ENCODE measurements around the gene CDK17.

DNA sequence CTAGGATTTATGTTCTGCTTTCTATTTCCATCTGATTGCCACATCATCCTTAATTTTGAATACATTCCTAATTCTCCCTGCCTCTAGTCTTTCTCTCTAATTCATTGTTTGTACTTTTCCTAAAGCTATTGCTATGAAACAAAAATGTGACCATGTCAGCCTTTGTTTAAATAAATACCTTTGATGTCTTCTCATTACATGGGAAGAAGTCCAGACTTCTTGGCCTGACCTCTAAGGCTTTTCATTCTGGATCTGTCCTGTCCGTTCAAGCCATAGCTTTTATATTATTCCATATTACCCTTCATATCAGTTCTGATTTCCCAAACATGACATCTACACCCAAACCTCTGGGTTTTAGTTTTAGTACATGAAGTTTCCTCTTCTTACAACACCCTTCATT is 91.4 kb downstream of the CDK17 start:
- TF ChIP-seq, protein P1, sequence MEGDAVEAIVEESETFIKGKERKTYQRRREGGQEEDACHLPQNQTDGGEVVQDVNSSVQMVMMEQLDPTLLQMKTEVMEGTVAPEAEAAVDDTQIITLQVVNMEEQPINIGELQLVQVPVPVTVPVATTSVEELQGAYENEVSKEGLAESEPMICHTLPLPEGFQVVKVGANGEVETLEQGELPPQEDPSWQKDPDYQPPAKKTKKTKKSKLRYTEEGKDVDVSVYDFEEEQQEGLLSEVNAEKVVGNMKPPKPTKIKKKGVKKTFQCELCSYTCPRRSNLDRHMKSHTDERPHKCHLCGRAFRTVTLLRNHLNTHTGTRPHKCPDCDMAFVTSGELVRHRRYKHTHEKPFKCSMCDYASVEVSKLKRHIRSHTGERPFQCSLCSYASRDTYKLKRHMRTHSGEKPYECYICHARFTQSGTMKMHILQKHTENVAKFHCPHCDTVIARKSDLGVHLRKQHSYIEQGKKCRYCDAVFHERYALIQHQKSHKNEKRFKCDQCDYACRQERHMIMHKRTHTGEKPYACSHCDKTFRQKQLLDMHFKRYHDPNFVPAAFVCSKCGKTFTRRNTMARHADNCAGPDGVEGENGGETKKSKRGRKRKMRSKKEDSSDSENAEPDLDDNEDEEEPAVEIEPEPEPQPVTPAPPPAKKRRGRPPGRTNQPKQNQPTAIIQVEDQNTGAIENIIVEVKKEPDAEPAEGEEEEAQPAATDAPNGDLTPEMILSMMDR (IDR thresholded peaks at IDR 0.05), result no peak
- no peak for TF ChIP-seq POLR2A (IDR thresholded peaks at IDR 0.05)

Measured in tibial nerve (tissue), 3 donors.